ENCODE measurements around the gene LAMTOR2. TPM values are rescaled to one million over a fixed set of nuclear protein-coding genes. Genes with fewer than 3 reads are reported as not detected.

LAMTOR2 gene
- total and polyA plus RNA-seq, 2 experiments from 2014 or later = 67.3 to 108 TPM

DNA sequence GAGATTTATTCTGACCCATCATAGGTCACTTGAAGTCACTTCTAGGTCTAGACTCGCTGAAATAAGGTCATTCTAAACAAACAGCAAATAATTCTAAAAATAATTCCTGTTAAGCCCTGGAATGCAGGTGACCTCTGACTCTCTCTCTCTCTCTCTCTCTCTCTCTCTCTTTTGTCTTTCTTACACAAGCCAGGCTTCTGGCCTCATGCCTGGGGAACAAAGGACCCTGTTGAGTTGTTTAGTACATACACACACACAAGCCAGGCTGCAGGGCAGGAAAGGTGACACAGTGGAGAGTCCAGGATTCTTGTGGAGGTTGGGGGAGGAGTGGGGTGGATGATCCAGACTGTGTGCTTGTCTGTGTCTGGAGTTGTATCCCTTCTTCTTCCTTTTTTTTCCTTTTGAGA is 31.7 kb downstream of the LAMTOR2 start:
- H2AFZ ChIP-seq = no peak overlapping the region
- Mint-ChIP-seq H3K36me3 (ENCODE audit: low read depth) (peaks cover 5% of the 10 kb centered on the region; the same call in 1 of the 3 replicates), H3K4me1 (peaks cover 51% of the 10 kb centered on the region), H3K9me3 (peaks cover under 1% of the 10 kb centered on the region; the same call in 1 of the 3 replicates), H3K27ac (no peak overlapping the region), H3K27me3 (ENCODE audit: insufficient read depth, low read depth, poor library complexity) (peaks cover 18% of the 10 kb centered on the region), H3K4me3 (no peak overlapping the region; the same call in 2 of the 3 replicates)
- H3F3A ChIP-seq (replicated peaks; ENCODE audit: low read depth) = peaks cover 30% of the 10 kb centered on the region
- DNase-seq (ENCODE audit: low spot score) = no peak
- H3K9me2 ChIP-seq (ENCODE audit: insufficient read depth) = no peaks in the 10 kb centered on the region
- no peaks in the 10 kb centered on the region for H3K27me3 ChIP-seq (ENCODE audit: insufficient read depth)
- peaks cover 13% of the 10 kb centered on the region for H3K79me2 ChIP-seq (replicated peaks; ENCODE audit: insufficient read depth)
- no peak for ATAC-seq
- peaks cover 34% of the 10 kb centered on the region for H3K4me1 ChIP-seq (ENCODE audit: insufficient read depth)
- no peaks in the 10 kb centered on the region for H3K36me3 ChIP-seq (ENCODE audit: insufficient read depth)
- H3K4me3 ChIP-seq = no peak overlapping the region
- peak overlapping the region; percentile 1; the same call in 1 of the 2 replicates for H3K4me2 ChIP-seq
- H4K20me1 ChIP-seq (replicated peaks; ENCODE audit: insufficient read depth) = peaks cover 9% of the 10 kb centered on the region
- no peak overlapping the region for H3K27ac ChIP-seq (ENCODE audit: low read depth)
- no peak for TF ChIP-seq ZNF331 (CRISPR knock-in tag; IDR thresholded peaks at IDR 0.05; ENCODE audit: low read depth)
- TF ChIP-seq, protein P1, sequence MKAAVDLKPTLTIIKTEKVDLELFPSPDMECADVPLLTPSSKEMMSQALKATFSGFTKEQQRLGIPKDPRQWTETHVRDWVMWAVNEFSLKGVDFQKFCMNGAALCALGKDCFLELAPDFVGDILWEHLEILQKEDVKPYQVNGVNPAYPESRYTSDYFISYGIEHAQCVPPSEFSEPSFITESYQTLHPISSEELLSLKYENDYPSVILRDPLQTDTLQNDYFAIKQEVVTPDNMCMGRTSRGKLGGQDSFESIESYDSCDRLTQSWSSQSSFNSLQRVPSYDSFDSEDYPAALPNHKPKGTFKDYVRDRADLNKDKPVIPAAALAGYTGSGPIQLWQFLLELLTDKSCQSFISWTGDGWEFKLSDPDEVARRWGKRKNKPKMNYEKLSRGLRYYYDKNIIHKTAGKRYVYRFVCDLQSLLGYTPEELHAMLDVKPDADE (IDR thresholded peaks at IDR 0.05) = no peak
- no peak for TF ChIP-seq POLR2AphosphoS5 (IDR thresholded peaks at IDR 0.05; ENCODE audit: low read depth)
- TF ChIP-seq NANOG (IDR thresholded peaks at IDR 0.05; ENCODE audit: borderline replicate concordance) = no peak
- no peak for TF ChIP-seq EZH2phosphoT487 (IDR thresholded peaks at IDR 0.05; ENCODE audit: unreplicated experiment)
- TF ChIP-seq, protein P2, sequence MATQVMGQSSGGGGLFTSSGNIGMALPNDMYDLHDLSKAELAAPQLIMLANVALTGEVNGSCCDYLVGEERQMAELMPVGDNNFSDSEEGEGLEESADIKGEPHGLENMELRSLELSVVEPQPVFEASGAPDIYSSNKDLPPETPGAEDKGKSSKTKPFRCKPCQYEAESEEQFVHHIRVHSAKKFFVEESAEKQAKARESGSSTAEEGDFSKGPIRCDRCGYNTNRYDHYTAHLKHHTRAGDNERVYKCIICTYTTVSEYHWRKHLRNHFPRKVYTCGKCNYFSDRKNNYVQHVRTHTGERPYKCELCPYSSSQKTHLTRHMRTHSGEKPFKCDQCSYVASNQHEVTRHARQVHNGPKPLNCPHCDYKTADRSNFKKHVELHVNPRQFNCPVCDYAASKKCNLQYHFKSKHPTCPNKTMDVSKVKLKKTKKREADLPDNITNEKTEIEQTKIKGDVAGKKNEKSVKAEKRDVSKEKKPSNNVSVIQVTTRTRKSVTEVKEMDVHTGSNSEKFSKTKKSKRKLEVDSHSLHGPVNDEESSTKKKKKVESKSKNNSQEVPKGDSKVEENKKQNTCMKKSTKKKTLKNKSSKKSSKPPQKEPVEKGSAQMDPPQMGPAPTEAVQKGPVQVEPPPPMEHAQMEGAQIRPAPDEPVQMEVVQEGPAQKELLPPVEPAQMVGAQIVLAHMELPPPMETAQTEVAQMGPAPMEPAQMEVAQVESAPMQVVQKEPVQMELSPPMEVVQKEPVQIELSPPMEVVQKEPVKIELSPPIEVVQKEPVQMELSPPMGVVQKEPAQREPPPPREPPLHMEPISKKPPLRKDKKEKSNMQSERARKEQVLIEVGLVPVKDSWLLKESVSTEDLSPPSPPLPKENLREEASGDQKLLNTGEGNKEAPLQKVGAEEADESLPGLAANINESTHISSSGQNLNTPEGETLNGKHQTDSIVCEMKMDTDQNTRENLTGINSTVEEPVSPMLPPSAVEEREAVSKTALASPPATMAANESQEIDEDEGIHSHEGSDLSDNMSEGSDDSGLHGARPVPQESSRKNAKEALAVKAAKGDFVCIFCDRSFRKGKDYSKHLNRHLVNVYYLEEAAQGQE (IDR thresholded peaks at IDR 0.05; ENCODE audit: unreplicated experiment) = no peak
- TF ChIP-seq JUNB (IDR thresholded peaks at IDR 0.05; ENCODE audit: unreplicated experiment) = no peak
- TF ChIP-seq CREB1 (CRISPR knock-in tag; IDR thresholded peaks at IDR 0.05; ENCODE audit: low read depth) = no peak
- no peak for TF ChIP-seq CTCF (conservative IDR thresholded peaks at IDR 0.05; ENCODE audit: low read depth in 2 of 2)

DNA sequence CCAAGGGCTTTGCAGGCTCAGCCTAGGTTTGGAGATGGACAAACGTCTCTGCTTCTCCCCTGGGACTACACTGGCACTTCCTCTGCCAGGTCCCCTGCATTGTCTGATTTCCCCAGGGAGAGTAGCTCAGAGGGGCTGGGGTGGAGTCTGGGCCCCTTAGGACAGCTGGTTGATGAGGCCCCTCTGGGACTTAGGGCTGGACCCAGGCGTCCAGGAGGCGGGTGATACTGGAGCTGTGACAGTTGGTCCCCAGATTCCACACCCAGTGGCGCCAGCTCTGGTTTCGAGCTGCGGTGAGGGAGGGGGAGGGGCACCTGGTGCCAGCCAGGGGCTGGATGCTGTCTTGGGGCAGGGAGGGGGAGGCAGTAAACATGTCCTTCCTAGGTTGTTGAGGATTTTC is 35.1 kb downstream of the LAMTOR2 start:
- Histone ChIP-seq H4K20me1 (replicated peaks; ENCODE audit: insufficient read depth) (peaks cover 3% of the 10 kb centered on the region), H3K4me2 (no peak overlapping the region), H3F3A (replicated peaks; ENCODE audit: low read depth) (peaks cover 11% of the 10 kb centered on the region), H2AFZ (no peak overlapping the region), H3K4me3 (no peak overlapping the region), H3K4me1 (ENCODE audit: insufficient read depth) (peaks cover 20% of the 10 kb centered on the region), H3K79me2 (replicated peaks; ENCODE audit: insufficient read depth) (peaks cover 3% of the 10 kb centered on the region), H3K27me3 (ENCODE audit: insufficient read depth) (no peaks in the 10 kb centered on the region), H3K36me3 (ENCODE audit: insufficient read depth) (no peaks in the 10 kb centered on the region), H3K27ac (ENCODE audit: low read depth) (no peak overlapping the region), H3K9me2 (ENCODE audit: insufficient read depth) (no peaks in the 10 kb centered on the region)
- H3K9me3 Mint-ChIP-seq = no peaks in the 10 kb centered on the region
- H3K27ac Mint-ChIP-seq = no peak overlapping the region
- ATAC-seq = peak; percentile 8; the same call in 2 of the 3 replicates
- no peak overlapping the region for H3K4me3 Mint-ChIP-seq
- H3K4me1 Mint-ChIP-seq = peaks cover 36% of the 10 kb centered on the region
- H3K36me3 Mint-ChIP-seq (ENCODE audit: low read depth) = peaks cover 12% of the 10 kb centered on the region; the same call in 2 of the 3 replicates
- H3K27me3 Mint-ChIP-seq (ENCODE audit: insufficient read depth, low read depth, poor library complexity) = peaks cover 12% of the 10 kb centered on the region
- no peak for DNase-seq (ENCODE audit: low spot score)
- TF ChIP-seq ZNF462 (CRISPR knock-in tag; IDR thresholded peaks at IDR 0.05) = no peak
